Motor neuron (in vitro differentiated cells): ENCODE data around the gene MYRF. TPM values are rescaled to one million over a fixed set of nuclear protein-coding genes. Genes with fewer than 3 reads are reported as not detected.

Source experiments
- ATAC-seq, 8 experiments: fragments of 200-7000 bp; cut with Tn5 transposase; replicated peaks in 6 of 8; 2 replicates each; pipeline ENCODE4 v1.8.0; 2021; ENCODE audit warnings: mild to moderate bottlenecking in 8 of 8, moderate library complexity in 8 of 8
- H3K27ac ChIP-seq, 2 donors: fragments of 250-450 bp; sonication (Bioruptor Pico); 2 replicates each; pipeline ENCODE4 v1.9.0; 2021; ENCODE audit warnings: antibody characterized with exemption in 2 of 2, mild to moderate bottlenecking in 2 of 2, moderate library complexity in 1 of 2
- H3K4me1 ChIP-seq, 2 donors: fragments of 250-450 bp; sonication (Bioruptor Pico); replicated peaks in 1 of 2; 2 replicates each; pipeline ENCODE4 v1.6.1; 2021; ENCODE audit warnings: antibody characterized with exemption in 2 of 2, mild to moderate bottlenecking in 2 of 2, moderate library complexity in 1 of 2
- H3K4me3 ChIP-seq, 5 donors: fragments of 250-450 bp; sonication (Bioruptor Pico); 2 replicates each; pipeline ENCODE4 v1.9.0; 2021; ENCODE audit warnings: antibody characterized with exemption in 5 of 5, mild to moderate bottlenecking in 5 of 5, moderate library complexity in 4 of 5
- WGBS, 10 experiments: fragments of 450-650 bp; shearing (Covaris generic); methylation state at CpG; one replicate each; pipeline ENCODE4 v1.0.0; 2022; 5-methylcytosine and 5-hydroxymethylcytosine counted together
- in situ Hi-C, 9 experiments: fragments of 400-800 bp; cut with MboI; loops; one replicate each; pipeline ENCODE4 v1.15.0; 2021; ENCODE audit warnings: low sequenced_read_pairs in 9 of 9, low pct_unique_long_range_greater_than_20kb in 2 of 9; ENCODE audit not compliant: unreplicated experiment in 9 of 9
- total RNA-seq, 8 experiments: library from RNA; unstranded; fragments of 300-600 nt; gene quantifications; 2 replicates each; pipeline versions ENCODE4 v1.2.3 to v1.2.4, GENCODE V29; 2022

The MYRF gene
- total RNA-seq, 8 experiments from 2014 or later: 0.92 to 4.0 (median 2.3) TPM

DNA sequence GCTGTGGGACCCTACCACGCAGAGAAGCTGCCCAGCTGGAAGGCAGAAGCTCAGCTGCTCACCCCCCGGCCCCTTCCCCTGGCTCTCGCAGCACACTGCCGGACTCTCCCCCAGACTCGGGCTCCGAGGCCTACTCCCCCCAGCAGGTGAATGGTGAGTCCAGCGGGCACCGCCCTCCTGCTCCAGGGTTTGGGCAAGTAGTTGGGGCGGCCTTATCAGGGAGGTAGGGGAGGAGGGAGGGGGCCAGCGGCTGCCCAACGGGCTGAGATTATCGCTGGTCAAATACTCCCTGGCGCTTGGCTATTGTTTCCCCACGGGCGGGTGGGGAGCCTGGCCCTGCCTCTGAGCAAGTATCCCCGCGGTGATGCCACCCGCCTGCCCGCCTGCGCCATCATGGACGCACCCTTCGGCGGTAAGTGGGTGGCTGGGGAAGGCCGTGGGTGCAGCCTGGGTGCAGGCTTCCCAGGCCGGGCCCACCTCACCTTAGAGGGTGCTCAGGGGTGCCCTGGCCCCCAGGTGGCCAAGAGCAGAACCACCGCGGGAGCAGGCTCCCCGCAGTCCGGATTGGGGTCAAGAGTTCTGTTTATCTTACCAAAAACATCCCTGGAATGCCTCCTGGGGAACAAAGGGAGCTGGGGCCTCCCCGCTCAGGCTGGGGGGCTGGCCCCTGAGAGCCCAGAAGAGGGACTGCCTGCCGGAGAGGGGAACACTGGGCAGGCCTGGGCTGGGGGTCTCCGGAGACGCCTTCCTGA lies 16.9 kb downstream of the MYRF start:
- Histone ChIP-seq H3K4me3 (no peak overlapping the region), H3K4me1 (peaks cover 24 to 51% of the 10 kb centered on the region in 2 donors), H3K27ac (no peak overlapping the region)
- ATAC-seq: peak in 3 of 8 experiments; percentile 2 to 6 (median 6)
- in situ Hi-C loops: no loop called here
- 50 to 100% (median 78%) methylated on average over 2 to 5 of the region's 33 CpGs; no CpG with 5 or more reads in 5 of the 10 experiments for WGBS, 10 experiments

DNA sequence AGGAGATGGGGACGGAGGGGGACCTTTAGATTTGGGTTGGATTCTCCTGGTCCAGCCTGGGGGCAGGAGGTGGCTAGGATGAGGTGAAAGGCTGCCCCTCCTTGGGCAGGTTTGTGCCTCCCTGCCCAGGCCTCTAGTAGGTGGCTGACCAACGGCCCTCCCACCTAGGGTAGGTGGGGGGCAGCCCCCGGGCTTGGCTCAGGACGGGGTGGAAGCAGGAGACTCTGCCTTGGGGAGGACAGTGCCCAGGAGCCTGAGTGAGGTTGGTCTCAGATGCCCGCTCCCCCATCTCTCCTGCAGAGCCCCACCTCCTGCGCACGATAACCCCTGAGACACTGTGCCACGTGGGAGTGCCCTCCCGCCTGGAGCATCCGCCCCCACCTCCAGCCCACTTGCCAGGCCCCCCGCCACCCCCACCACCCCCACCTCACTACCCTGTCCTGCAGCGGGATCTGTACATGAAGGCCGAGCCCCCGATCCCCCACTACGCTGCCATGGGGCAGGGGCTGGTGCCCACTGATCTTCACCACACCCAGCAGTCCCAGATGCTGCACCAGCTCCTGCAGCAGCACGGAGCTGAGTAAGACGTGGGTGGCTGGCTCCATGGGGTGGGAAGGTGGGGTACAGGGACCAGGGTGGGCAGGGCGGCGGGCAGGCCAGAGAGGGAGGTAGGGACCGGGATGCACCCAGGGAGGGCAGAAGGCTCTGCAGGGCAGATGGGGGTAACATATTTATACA lies 17.7 kb downstream of the MYRF start:
- ATAC-seq: no peak
- Histone ChIP-seq H3K4me1 (peaks cover 20 to 47% of the 10 kb centered on the region in 2 donors), H3K4me3 (no peak overlapping the region), H3K27ac (no peak overlapping the region)
- 20 to 100% (median 80%) methylated on average over 1 of the region's 20 CpGs; no CpG with 5 or more reads in 7 of the 10 experiments for WGBS, 10 experiments
- in situ Hi-C loops: no loop called here

DNA sequence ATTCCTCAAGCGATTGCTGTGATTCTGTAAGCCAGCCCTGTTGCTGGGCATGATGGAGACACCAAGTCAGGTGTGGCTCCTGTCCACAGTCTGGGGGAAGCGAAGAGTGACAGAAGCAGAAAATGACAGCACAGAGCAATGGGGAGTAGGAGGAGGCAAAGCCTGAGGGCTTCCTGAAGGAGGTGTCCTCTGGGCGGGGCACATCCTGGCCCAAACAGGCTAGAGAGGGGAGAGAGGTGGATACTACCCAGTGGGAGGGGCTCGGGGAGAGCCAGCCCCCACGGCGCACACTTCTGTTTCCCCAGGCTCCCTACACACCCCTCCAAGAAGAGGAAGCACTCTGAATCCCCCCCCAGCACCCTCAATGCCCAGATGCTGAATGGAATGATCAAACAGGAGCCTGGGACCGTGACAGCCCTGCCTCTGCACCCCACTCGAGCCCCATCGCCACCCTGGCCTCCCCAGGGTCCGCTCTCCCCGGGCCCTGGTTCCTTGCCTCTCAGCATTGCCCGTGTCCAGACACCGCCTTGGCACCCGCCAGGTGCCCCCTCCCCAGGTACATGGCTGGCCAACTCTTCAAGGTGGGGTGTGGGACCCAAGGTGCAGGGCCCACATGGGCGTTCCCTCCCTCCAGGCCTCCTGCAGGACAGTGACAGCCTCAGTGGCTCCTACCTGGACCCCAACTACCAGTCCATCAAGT lies 18.9 kb downstream of the MYRF start:
- H3K27ac ChIP-seq: no peak overlapping the region
- H3K4me3 ChIP-seq: no peak overlapping the region
- peaks cover 11 to 40% of the 10 kb centered on the region in 2 donors for H3K4me1 ChIP-seq
- peak in 1 of 8 experiments; percentile 2 for ATAC-seq
- 71 to 100% (median 72%) methylated on average over 1 to 2 of the region's 15 CpGs; no CpG with 5 or more reads in 7 of the 10 experiments for WGBS, 10 experiments
- in situ Hi-C loops: no loop called here

DNA sequence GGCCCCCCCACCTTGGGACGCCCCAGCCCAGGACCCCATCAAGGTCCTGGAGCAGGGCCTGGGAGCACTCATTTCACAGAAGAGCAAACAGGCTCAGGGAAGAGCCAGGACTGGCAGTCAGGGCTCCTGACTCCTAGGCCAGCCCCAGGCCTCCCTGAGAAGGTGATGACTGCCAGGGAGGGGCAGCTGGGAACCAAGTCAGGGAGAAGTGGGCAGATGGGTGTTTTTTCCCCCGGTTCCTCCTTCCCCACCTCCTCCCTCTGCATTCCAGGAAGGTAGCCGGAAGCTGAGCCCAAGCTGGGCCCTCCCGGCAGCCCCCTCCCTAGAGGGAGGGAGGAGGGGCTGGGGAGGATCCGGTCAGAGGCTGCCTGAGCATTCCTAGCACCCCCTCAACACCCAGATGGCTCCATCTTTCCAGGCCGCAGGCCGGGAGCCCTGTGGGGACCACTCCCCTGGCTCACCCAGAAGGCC lies 19.6 kb downstream of the MYRF start:
- WGBS, 10 experiments: 10% methylated on average over 2 of the region's 7 CpGs; no CpG with 5 or more reads in 9 of the 10 experiments
- H3K4me1 ChIP-seq: peaks cover 11 to 40% of the 10 kb centered on the region in 2 donors
- H3K27ac ChIP-seq: peak overlapping the region; percentile 16 to 37
- H3K4me3 ChIP-seq: no peak overlapping the region
- in situ Hi-C loops: no loop called here
- peak in 7 of 8 experiments; percentile 2 to 71 (median 56) for ATAC-seq

DNA sequence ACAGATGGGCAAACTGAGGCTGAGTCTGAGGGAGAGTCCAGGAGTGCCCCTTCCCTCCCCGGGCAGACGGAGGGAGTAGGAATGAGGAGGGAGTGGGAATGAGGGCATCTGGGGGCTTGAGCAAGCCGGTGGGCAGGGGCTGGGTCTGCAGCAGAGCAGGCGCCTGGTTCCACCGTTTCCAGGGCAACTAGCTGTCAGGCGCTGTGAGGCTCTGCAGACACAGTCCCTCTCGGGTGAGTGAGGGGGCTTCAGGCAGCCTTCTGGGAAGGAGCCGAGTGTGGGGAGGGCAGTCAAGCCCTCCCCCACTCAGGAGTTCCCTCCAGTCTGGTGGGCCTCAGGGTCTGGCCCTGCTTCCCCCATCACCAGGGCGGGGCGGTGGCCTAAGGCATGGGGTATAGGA lies 20.9 kb downstream of the MYRF start:
- Histone ChIP-seq H3K4me1 (peaks cover 11 to 43% of the 10 kb centered on the region in 2 donors), H3K27ac (no peak overlapping the region), H3K4me3 (no peak overlapping the region)
- in situ Hi-C loops: no loop called here
- WGBS, 10 experiments: 0 to 80% (median 50%) methylated on average over 1 to 2 of the region's 10 CpGs; no CpG with 5 or more reads in 6 of the 10 experiments
- peak in 5 of 8 experiments; percentile 18 to 66 (median 46) for ATAC-seq

DNA sequence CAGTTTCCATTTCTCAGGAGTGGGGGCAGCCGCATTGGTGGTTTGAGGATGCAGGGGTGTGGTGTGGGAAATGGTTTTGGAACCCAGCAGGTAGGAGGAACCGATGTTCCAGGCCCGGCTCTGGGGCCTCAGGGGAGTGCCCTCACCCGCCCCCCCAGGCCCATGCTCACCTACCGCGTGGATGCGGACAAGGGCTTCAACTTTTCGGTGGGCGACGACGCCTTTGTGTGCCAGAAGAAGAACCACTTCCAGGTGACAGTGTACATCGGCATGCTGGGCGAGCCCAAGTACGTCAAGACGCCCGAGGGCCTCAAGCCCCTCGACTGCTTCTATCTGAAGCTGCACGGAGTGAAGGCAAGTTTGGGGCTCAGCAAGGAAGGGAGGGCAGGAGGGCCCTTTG lies 21.4 kb downstream of the MYRF start:
- Histone ChIP-seq H3K27ac (no peak overlapping the region), H3K4me3 (no peak overlapping the region), H3K4me1 (peaks cover 11 to 43% of the 10 kb centered on the region in 2 donors)
- WGBS, 10 experiments: 100% methylated on average over 1 of the region's 18 CpGs; no CpG with 5 or more reads in 9 of the 10 experiments
- in situ Hi-C loops: no loop called here
- ATAC-seq: no peak

DNA sequence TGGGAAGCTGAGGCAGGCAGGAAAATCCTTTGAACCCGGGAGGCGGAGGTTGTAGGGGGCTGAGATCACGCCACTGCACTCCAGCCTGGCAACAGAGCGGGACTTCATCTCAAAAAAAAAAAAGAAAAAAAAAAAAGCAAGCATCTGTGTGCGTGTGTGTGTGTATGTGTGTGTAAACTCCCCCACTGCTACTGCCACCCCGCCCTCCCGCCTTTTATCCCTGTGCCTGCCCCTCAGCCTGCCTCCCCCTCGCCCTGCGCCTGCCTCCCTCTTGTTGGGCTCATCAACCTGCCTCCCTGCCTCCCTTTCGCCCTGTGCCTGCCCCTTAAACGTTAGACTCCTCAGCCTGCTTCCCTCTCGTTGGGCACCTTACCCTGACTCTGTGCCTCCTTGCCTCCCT lies 22.0 kb downstream of the MYRF start:
- Histone ChIP-seq H3K4me1 (peaks cover 11 to 41% of the 10 kb centered on the region in 2 donors), H3K27ac (no peak overlapping the region), H3K4me3 (no peak overlapping the region)
- in situ Hi-C loops: no loop called here
- 20 to 100% methylated on average over 1 of the region's 12 CpGs; no CpG with 5 or more reads in 8 of the 10 experiments for WGBS, 10 experiments
- ATAC-seq: no peak

DNA sequence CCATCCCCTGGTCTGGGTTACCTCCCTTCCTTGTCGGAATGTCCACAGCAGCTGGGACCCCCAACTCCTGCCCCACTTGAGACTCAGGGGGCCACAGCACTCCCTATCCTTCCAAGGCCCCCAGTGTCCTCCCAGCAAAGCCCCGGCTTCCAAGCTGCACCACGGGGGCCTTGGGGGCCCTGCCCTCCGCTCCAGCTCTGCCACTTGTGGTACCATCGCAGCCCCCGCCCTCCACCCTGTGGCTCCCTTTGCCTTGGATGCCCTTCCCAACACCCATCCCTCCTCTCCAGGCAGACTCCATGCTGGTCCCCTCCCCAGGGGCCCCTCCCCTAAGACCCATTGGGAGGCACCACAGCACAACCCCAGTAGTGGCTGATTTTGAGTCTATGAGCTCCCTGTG lies 22.7 kb downstream of the MYRF start:
- in situ Hi-C loops: loop anchor here in 1 of 9 experiments (25.0 kb wide), 1 partner anchor 337 kb away; the partner anchor contains the start of gene INCENP
- WGBS, 10 experiments: no CpG with 5 or more reads among the region's 6 CpGs
- H3K4me3 ChIP-seq: no peak overlapping the region
- H3K4me1 ChIP-seq: peaks cover 11 to 35% of the 10 kb centered on the region in 2 donors
- peak in 2 of 8 experiments; percentile 2 to 3 for ATAC-seq
- no peak overlapping the region for H3K27ac ChIP-seq

DNA sequence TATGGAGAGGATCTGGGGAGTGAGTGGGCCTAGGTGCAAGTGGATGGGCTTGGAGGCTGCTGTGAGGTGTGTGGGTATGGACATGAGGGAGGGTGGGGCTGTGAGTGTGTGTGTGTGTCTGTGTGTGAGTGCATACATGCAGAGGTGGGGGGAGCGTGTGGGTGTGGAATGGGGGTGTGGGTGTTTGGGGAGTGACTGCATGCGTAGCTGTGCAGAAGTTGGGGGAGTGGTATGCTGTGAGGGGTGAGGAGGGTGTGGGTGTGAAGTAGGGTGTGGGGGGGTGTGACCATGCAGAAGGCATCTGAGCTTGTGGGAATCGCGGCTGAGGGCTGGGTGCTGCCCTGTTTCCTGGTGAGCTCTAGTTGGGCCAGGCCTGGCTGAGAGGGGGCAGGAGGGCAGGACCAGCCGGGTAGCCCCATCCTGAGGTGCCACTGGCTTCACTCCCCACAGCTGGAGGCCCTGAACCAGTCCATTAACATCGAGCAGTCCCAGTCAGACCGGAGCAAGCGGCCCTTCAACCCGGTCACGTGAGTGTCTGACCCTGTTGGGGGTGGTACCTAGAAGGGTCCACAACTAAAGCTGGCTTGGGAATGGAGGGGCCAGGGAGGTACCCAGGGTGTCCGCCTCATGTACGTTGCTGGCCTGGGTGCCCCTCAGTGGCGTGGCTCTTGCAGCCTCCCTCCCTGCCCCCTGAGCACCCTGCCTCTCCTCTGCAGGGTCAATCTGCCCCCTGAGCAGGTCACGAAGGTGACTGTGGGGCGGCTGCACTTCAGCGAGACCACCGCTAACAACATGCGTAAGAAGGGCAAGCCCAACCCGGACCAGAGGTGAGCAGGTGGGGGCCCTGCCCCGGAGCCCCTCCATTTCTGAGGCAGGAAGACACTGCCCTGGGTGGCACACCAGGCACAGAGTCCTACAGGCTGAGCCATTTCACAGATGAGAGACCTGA lies 23.4 kb downstream of the MYRF start:
- H3K4me1 ChIP-seq: peaks cover 11 to 35% of the 10 kb centered on the region in 2 donors
- ATAC-seq: peak in 3 of 8 experiments; percentile 19 to 78 (median 69)
- no peak overlapping the region for H3K27ac ChIP-seq
- 80 to 100% (median 90%) methylated on average over 1 to 4 of the region's 20 CpGs; no CpG with 5 or more reads in 5 of the 10 experiments for WGBS, 10 experiments
- H3K4me3 ChIP-seq: no peak overlapping the region
- in situ Hi-C loops: loop anchor here in 1 of 9 experiments (25.0 kb wide), 1 partner anchor 336 kb away; the partner anchor contains the start of gene INCENP

DNA sequence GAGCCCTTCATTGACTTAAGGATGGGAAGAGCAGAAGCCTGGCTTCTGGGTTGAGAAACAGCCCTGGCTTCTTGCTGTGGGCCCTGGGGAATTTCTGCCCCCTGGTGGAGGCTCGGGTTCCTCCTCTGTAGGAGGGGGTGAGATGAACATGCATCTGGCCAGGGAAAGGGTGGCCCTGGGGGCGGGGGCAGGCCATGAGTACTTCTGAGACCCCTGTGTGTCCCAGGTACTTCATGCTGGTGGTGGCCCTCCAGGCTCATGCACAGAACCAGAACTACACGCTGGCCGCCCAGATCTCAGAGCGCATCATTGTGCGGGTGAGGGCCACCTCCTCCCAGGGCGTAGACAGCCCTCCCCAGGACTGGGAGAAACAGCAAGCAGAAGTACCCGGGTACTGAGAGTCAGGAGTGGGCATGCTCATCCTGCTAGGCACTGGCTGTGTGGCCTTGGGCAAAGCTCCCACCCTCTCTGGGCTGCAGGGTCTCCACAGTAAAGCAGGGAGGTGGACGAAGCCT lies 24.2 kb downstream of the MYRF start:
- peak in 6 of 8 experiments; percentile 2 to 77 (median 24) for ATAC-seq
- H3K4me3 ChIP-seq: no peak overlapping the region
- no peak overlapping the region for H3K27ac ChIP-seq
- in situ Hi-C loops: loop anchor here in 1 of 9 experiments (25.0 kb wide), 1 partner anchor 336 kb away; the partner anchor contains the start of gene INCENP
- WGBS, 10 experiments: 20 to 100% (median 75%) methylated on average over 1 to 2 of the region's 9 CpGs; no CpG with 5 or more reads in 6 of the 10 experiments
- peaks cover 11 to 35% of the 10 kb centered on the region in 2 donors for H3K4me1 ChIP-seq

DNA sequence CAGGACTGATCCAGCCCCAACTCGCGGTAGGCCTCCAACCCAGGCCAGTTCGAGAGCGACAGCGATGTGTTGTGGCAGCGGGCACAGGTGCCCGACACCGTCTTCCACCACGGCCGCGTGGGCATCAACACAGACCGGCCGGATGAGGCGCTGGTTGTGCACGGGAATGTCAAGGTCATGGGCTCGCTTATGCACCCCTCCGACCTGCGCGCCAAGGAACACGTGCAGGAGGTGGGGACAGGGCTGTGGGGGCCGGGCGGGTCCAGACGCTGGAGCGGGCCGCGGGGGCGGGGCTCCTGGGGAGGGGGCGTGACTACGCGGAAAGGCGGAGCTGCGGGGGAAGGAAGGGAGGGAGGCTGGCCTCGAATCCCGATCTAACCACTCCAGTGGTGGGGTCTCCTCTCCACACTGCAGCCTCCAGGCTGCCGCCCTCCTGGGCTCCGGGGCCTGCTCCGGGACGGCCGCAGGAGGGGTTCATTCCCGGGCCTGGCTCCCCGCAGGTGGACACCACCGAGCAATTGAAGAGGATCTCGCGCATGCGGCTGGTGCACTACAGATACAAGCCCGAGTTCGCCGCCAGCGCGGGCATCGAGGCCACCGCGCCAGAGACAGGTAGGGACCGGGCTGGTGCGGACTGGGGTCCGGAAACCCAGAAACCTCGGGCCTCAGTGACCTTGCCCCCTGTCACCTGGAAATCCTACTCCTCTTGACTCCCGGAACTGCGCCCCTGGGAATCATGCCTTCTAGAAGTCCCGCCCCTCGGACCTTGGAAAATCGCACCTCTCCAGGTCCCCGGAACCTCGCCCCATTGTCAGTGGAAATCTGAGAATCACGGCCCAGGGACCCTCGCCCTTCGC lies 25.0 kb downstream of the MYRF start:
- WGBS, 10 experiments: 40 to 87% (median 80%) methylated on average over 1 to 3 of the region's 67 CpGs; no CpG with 5 or more reads in 7 of the 10 experiments
- in situ Hi-C loops: loop anchor here in 1 of 9 experiments (25.0 kb wide), 1 partner anchor 335 kb away; the partner anchor contains the start of gene INCENP
- H3K4me3 ChIP-seq: no peak overlapping the region
- no peak overlapping the region for H3K27ac ChIP-seq
- H3K4me1 ChIP-seq: peaks cover 4 to 27% of the 10 kb centered on the region in 2 donors
- ATAC-seq: peak in 5 of 8 experiments; percentile 11 to 68 (median 33)
